ENCODE data around the gene ERBB4.

- TF ChIP-seq E2F6 (IDR thresholded peaks at IDR 0.05; ENCODE audit: borderline replicate concordance, low read depth) (no peak), POLR2A (IDR thresholded peaks at IDR 0.05; ENCODE audit: low read length) (no peak), CHD2 (IDR thresholded peaks at IDR 0.05; ENCODE audit: low read length, partially characterized antibody) (no peak), CEBPB (IDR thresholded peaks at IDR 0.05) (no peak), RAD21 (conservative IDR thresholded peaks at IDR 0.05 in 1 of 2, IDR thresholded peaks at IDR 0.05 in 1 of 2) (no peak), HDAC2 (IDR thresholded peaks at IDR 0.05) (no peak), EP300 (IDR thresholded peaks at IDR 0.05) (no peak)
- TF ChIP-seq, protein P1, sequence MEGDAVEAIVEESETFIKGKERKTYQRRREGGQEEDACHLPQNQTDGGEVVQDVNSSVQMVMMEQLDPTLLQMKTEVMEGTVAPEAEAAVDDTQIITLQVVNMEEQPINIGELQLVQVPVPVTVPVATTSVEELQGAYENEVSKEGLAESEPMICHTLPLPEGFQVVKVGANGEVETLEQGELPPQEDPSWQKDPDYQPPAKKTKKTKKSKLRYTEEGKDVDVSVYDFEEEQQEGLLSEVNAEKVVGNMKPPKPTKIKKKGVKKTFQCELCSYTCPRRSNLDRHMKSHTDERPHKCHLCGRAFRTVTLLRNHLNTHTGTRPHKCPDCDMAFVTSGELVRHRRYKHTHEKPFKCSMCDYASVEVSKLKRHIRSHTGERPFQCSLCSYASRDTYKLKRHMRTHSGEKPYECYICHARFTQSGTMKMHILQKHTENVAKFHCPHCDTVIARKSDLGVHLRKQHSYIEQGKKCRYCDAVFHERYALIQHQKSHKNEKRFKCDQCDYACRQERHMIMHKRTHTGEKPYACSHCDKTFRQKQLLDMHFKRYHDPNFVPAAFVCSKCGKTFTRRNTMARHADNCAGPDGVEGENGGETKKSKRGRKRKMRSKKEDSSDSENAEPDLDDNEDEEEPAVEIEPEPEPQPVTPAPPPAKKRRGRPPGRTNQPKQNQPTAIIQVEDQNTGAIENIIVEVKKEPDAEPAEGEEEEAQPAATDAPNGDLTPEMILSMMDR (IDR thresholded peaks at IDR 0.05) = no peak
Observed at GRCh38 chr2:212195626-212196025, 343.0 kb downstream of the ERBB4 start.
